Neural cell (in vitro differentiated cells): ENCODE measurements around the gene CDKL1.

ENCODE experiments used
- CTCF ChIP-seq: fragments of 450-650 bp; IDR thresholded peaks from 2 replicates; pipeline ENCODE4 v1.5.1; 2014; ENCODE audit warnings: antibody characterized with exemption, mild to moderate bottlenecking, moderate library complexity; ENCODE audit not compliant: poor library complexity, severe bottlenecking
- POLR2AphosphoS5 ChIP-seq: IDR thresholded peaks from 2 replicates; pipeline ENCODE4 v1.6.1; 2012

- peak; percentile 49 for TF ChIP-seq CTCF
- peak; percentile 83 for TF ChIP-seq POLR2AphosphoS5
Observed at GRCh38 chr14:50335389-50335788, 61.3 kb downstream of the CDKL1 start.
